ENCODE results near the gene C3orf85. TPM values are rescaled to one million over a fixed set of nuclear protein-coding genes. Genes with fewer than 3 reads are reported as not detected.

The C3orf85 gene
- total and polyA plus RNA-seq, 7 donors = 5.1 to 36.5 (median 18.6) TPM; not detected in 4

- no peak for TF ChIP-seq POLR2AphosphoS5 (IDR thresholded peaks at IDR 0.05)
- TF ChIP-seq CTCF (IDR thresholded peaks at IDR 0.05) = no peak
- TF ChIP-seq POLR2A (IDR thresholded peaks at IDR 0.05) = no peak
- no peak for TF ChIP-seq EP300 (IDR thresholded peaks at IDR 0.05)
- Histone ChIP-seq H3K36me3 (no peaks in the 10 kb centered on the region), H3K27me3 (no peaks in the 10 kb centered on the region), H3K27ac (no peak overlapping the region), H3K4me3 (no peak overlapping the region), H3K4me1 (no peaks in the 10 kb centered on the region), H3K9me3 (no peaks in the 10 kb centered on the region)
- DNase-seq = no peak
- intact Hi-C loops (cut with DNase I) = no loop called here
- 90 to 93% methylated on average over 1 of the region's 1 CpG for WGBS, 2 donors
Measured at GRCh38 chr3:109178708-109179107, 42.2 kb downstream of the C3orf85 start.

GRCh38 chr3:109184726-109185125 is 48.2 kb downstream of the C3orf85 start:
- Histone ChIP-seq H3K27me3 (no peaks in the 10 kb centered on the region), H3K36me3 (no peaks in the 10 kb centered on the region), H3K27ac (no peak overlapping the region), H3K9me3 (no peaks in the 10 kb centered on the region), H3K4me3 (no peak overlapping the region), H3K4me1 (no peaks in the 10 kb centered on the region)
- intact Hi-C loops (cut with DNase I) = no loop called here
- TF ChIP-seq POLR2A (IDR thresholded peaks at IDR 0.05) = no peak
- TF ChIP-seq CTCF (IDR thresholded peaks at IDR 0.05) = no peak
- TF ChIP-seq EP300 (IDR thresholded peaks at IDR 0.05) = no peak
- no peak for TF ChIP-seq POLR2AphosphoS5 (IDR thresholded peaks at IDR 0.05)
- no peak for DNase-seq

GRCh38 chr3:109187390-109187789 is 50.9 kb downstream of the C3orf85 start:
- 96 to 98% methylated on average over 5 of the region's 5 CpGs for WGBS, 2 donors
- no peaks in the 10 kb centered on the region for H3K36me3 ChIP-seq
- H3K4me3 ChIP-seq = no peak overlapping the region
- no peaks in the 10 kb centered on the region for H3K9me3 ChIP-seq
- H3K27me3 ChIP-seq = no peaks in the 10 kb centered on the region
- intact Hi-C loops (cut with DNase I) = no loop called here
- DNase-seq = no peak
- H3K27ac ChIP-seq = no peak overlapping the region
- H3K4me1 ChIP-seq = no peaks in the 10 kb centered on the region
- TF ChIP-seq CTCF (IDR thresholded peaks at IDR 0.05) (no peak), POLR2AphosphoS5 (IDR thresholded peaks at IDR 0.05) (no peak), EP300 (IDR thresholded peaks at IDR 0.05) (no peak), POLR2A (IDR thresholded peaks at IDR 0.05) (no peak)

GRCh38 chr3:109188741-109189140 is 52.2 kb downstream of the C3orf85 start:
- Histone ChIP-seq H3K27ac (no peak overlapping the region), H3K9me3 (no peaks in the 10 kb centered on the region), H3K4me3 (no peak overlapping the region), H3K27me3 (no peaks in the 10 kb centered on the region), H3K36me3 (no peaks in the 10 kb centered on the region), H3K4me1 (no peaks in the 10 kb centered on the region)
- TF ChIP-seq CTCF (IDR thresholded peaks at IDR 0.05) = no peak
- TF ChIP-seq EP300 (IDR thresholded peaks at IDR 0.05) = no peak
- TF ChIP-seq POLR2AphosphoS5 (IDR thresholded peaks at IDR 0.05) = no peak
- no peak for TF ChIP-seq POLR2A (IDR thresholded peaks at IDR 0.05)
- intact Hi-C loops (cut with DNase I) = no loop called here
- DNase-seq = no peak
- 69 to 85% methylated on average over 6 of the region's 6 CpGs for WGBS, 2 donors

- intact Hi-C loops (cut with DNase I) = no loop called here
- H3K27ac ChIP-seq = no peak overlapping the region
- no peak overlapping the region for H3K4me3 ChIP-seq
- WGBS, 2 donors = 92 to 98% methylated on average over 1 of the region's 1 CpG
- DNase-seq = no peak
- no peaks in the 10 kb centered on the region for H3K9me3 ChIP-seq
- TF ChIP-seq POLR2AphosphoS5 (IDR thresholded peaks at IDR 0.05) (no peak), POLR2A (IDR thresholded peaks at IDR 0.05) (no peak)
- H3K27me3 ChIP-seq = no peaks in the 10 kb centered on the region
- no peaks in the 10 kb centered on the region for H3K36me3 ChIP-seq
- no peaks in the 10 kb centered on the region for H3K4me1 ChIP-seq
Measured at GRCh38 chr3:109191421-109191820, 54.9 kb downstream of the C3orf85 start.

Measured in sigmoid colon (tissue), 7 donors.